GM19463 (cell line): Measurements from ENCODE around the gene PHYKPL.
"Not testable (repeated sequence)": the region's sequence is repeated elsewhere in the genome, so short reads cannot be mapped to it uniquely, and the experiment has no call there.

ENCODE experiments used
- ATAC-seq: cut with Tn5 transposase; IDR thresholded peaks from one replicate; pipeline ENCODE4 v1.9.1; 2021; ENCODE audit warnings: mild to moderate bottlenecking, moderate library complexity; ENCODE audit not compliant: unreplicated experiment

Gene PHYKPL

GRCh38 chr5:178208540-178209227, 23.9 kb downstream of the PHYKPL start:
- ATAC-seq = no peak

- no peak for ATAC-seq
Measured at GRCh38 chr5:178207917-178208280, 24.7 kb downstream of the PHYKPL start.

- no peak for ATAC-seq
Measured at GRCh38 chr5:178207183-178207916, 25.3 kb downstream of the PHYKPL start.

- no peak for ATAC-seq
Measured at GRCh38 chr5:178206166-178207101, 26.2 kb downstream of the PHYKPL start.

- no peak for ATAC-seq
Measured at GRCh38 chr5:178205749-178206047, 26.9 kb downstream of the PHYKPL start.

GRCh38 chr5:178204935-178205748, 27.5 kb downstream of the PHYKPL start:
- ATAC-seq = peak; percentile 60

GRCh38 chr5:178204182-178204934, 28.2 kb downstream of the PHYKPL start, which contains the start of gene HNRNPAB:
TSS of gene HNRNPAB (plus strand) at chr5:178204533. CDS start at chr5:178204838, 305 bp downstream.
- peak; percentile 78 for ATAC-seq

GRCh38 chr5:178203670-178204181, 28.9 kb downstream of the PHYKPL start:
- ATAC-seq = peak; percentile 1

- ATAC-seq = no peak
Measured at GRCh38 chr5:178202541-178202940, 30.1 kb downstream of the PHYKPL start.

GRCh38 chr5:178201927-178202235, 30.7 kb downstream of the PHYKPL start:
- no peak for ATAC-seq

GRCh38 chr5:178201221-178201926, 31.2 kb downstream of the PHYKPL start:
- no peak for ATAC-seq

GRCh38 chr5:178199581-178200434, 32.8 kb downstream of the PHYKPL start:
- ATAC-seq = no peak

GRCh38 chr5:178198706-178199105, 33.9 kb downstream of the PHYKPL start:
- ATAC-seq = no peak

GRCh38 chr5:178198151-178198550, 34.5 kb downstream of the PHYKPL start:
- ATAC-seq = not testable (repeated sequence)

- no peak for ATAC-seq
Measured at GRCh38 chr5:178196986-178197385, 35.6 kb downstream of the PHYKPL start.

GRCh38 chr5:178196281-178196812, 36.3 kb downstream of the PHYKPL start:
- no peak for ATAC-seq

- ATAC-seq = no peak
Measured at GRCh38 chr5:178194026-178194425, 38.6 kb downstream of the PHYKPL start.

- no peak for ATAC-seq
Measured at GRCh38 chr5:178193251-178193809, 39.3 kb downstream of the PHYKPL start.
